HL-60 (cell line): ENCODE results near the gene TELO2.

Experiments used
- DNase-seq, 2 experiments: peaks; one replicate each; pipeline ENCODE4 v3.0.0-alpha.2; 2010 to 2020; ENCODE audit warnings: low read depth in 1 of 2, low spot score in 1 of 2
- H3K27ac ChIP-seq: fragments of 250-450 bp; sonication (Bioruptor Pico); replicated peaks from 2 replicates; pipeline ENCODE4 v1.5.1; 2020; ENCODE audit warnings: mild to moderate bottlenecking, moderate library complexity
- H3K27me3 ChIP-seq: fragments of 250-450 bp; sonication (Bioruptor Pico); 2 replicates; pipeline ENCODE4 v1.5.1; 2021; ENCODE audit warnings: mild to moderate bottlenecking, moderate library complexity; ENCODE audit not compliant: insufficient read depth, poor library complexity, severe bottlenecking
- H3K4me3 ChIP-seq: replicated peaks from 2 replicates; pipeline ENCODE4 v1.5.1; 2011; ENCODE audit warnings: mild to moderate bottlenecking, control low read depth, low read length; ENCODE audit not compliant: insufficient read depth
- GABPA ChIP-seq: IDR thresholded peaks from 2 replicates; pipeline ENCODE4 v1.6.1; 2012; ENCODE audit warnings: low read depth
- POLR2AphosphoS5 ChIP-seq: IDR thresholded peaks from 2 replicates; pipeline ENCODE4 v1.6.1; 2012; ENCODE audit warnings: low read depth
- SPI1 ChIP-seq: IDR thresholded peaks from 2 replicates; pipeline ENCODE4 v1.6.1; 2012; ENCODE audit warnings: low read depth, mild to moderate bottlenecking, borderline replicate concordance
- TF ChIP-seq, protein P1 (sequence below): IDR thresholded peaks from one replicate; pipeline ENCODE4 v1.5.1; 2011; ENCODE audit warnings: low read length, control low read depth, inconsistent platforms; ENCODE audit not compliant: insufficient read depth
- TF ChIP-seq, protein P2 (sequence below): IDR thresholded peaks from 2 replicates; pipeline ENCODE4 v1.6.1; 2012; ENCODE audit warnings: low read depth; ENCODE audit not compliant: insufficient replicate concordance

TELO2 gene

DNA sequence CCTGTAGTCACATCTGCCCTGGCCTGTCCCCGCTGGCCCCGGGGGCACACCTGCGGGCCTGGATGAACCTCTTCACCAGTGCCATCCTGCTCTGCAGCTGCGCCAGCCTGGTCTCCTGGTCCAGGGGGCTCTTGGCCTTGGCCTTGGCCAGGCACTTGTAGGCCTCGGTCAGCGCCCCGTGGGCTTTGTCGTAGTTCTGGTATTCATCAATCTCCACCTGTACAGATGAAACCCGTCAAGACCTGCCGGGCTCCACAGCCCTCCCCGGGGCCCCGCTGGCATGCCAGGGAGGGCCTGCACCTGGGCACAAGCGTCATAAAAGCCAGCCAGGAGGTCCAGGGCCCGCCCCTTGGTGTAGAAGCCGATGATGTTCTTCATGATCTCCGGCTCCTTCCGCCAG lies 26.7 kb downstream of the TELO2 start:
- Histone ChIP-seq H3K4me3 (no peak overlapping the region), H3K27ac (no peak overlapping the region), H3K27me3 (no peaks in the 10 kb centered on the region)
- DNase-seq, result no peak
- TF ChIP-seq SPI1 (no peak), GABPA (no peak), POLR2AphosphoS5 (no peak)
- TF ChIP-seq, protein P1, sequence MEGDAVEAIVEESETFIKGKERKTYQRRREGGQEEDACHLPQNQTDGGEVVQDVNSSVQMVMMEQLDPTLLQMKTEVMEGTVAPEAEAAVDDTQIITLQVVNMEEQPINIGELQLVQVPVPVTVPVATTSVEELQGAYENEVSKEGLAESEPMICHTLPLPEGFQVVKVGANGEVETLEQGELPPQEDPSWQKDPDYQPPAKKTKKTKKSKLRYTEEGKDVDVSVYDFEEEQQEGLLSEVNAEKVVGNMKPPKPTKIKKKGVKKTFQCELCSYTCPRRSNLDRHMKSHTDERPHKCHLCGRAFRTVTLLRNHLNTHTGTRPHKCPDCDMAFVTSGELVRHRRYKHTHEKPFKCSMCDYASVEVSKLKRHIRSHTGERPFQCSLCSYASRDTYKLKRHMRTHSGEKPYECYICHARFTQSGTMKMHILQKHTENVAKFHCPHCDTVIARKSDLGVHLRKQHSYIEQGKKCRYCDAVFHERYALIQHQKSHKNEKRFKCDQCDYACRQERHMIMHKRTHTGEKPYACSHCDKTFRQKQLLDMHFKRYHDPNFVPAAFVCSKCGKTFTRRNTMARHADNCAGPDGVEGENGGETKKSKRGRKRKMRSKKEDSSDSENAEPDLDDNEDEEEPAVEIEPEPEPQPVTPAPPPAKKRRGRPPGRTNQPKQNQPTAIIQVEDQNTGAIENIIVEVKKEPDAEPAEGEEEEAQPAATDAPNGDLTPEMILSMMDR, result no peak
- TF ChIP-seq, protein P2, sequence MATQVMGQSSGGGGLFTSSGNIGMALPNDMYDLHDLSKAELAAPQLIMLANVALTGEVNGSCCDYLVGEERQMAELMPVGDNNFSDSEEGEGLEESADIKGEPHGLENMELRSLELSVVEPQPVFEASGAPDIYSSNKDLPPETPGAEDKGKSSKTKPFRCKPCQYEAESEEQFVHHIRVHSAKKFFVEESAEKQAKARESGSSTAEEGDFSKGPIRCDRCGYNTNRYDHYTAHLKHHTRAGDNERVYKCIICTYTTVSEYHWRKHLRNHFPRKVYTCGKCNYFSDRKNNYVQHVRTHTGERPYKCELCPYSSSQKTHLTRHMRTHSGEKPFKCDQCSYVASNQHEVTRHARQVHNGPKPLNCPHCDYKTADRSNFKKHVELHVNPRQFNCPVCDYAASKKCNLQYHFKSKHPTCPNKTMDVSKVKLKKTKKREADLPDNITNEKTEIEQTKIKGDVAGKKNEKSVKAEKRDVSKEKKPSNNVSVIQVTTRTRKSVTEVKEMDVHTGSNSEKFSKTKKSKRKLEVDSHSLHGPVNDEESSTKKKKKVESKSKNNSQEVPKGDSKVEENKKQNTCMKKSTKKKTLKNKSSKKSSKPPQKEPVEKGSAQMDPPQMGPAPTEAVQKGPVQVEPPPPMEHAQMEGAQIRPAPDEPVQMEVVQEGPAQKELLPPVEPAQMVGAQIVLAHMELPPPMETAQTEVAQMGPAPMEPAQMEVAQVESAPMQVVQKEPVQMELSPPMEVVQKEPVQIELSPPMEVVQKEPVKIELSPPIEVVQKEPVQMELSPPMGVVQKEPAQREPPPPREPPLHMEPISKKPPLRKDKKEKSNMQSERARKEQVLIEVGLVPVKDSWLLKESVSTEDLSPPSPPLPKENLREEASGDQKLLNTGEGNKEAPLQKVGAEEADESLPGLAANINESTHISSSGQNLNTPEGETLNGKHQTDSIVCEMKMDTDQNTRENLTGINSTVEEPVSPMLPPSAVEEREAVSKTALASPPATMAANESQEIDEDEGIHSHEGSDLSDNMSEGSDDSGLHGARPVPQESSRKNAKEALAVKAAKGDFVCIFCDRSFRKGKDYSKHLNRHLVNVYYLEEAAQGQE, result no peak

DNA sequence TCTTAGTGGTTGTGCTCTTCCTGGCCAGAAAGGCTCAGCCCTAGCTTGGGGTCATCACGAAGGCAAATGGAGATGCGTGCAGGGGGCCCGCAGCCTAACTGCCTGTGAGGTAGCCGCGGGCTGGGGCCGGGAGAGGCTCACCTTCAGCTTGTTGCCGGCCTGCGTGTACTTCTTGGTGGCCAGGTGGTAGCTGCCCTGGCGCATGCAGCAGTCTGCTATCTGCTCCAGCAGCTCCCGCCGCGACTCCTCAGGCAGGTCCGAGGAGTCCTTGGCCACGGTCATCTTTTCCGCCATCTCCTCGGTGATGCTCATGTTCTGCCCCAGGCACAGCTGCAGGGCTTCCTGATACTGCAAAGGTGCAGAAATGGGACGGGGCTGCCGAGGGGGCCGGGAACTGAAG lies 27.3 kb downstream of the TELO2 start:
- TF ChIP-seq SPI1, result no peak
- TF ChIP-seq, protein P2, result no peak
- TF ChIP-seq, protein P1, result no peak
- TF ChIP-seq POLR2AphosphoS5, result no peak
- TF ChIP-seq GABPA, result no peak
- Histone ChIP-seq H3K27me3 (no peaks in the 10 kb centered on the region), H3K27ac (no peak overlapping the region), H3K4me3 (no peak overlapping the region)
- no peak for DNase-seq

DNA sequence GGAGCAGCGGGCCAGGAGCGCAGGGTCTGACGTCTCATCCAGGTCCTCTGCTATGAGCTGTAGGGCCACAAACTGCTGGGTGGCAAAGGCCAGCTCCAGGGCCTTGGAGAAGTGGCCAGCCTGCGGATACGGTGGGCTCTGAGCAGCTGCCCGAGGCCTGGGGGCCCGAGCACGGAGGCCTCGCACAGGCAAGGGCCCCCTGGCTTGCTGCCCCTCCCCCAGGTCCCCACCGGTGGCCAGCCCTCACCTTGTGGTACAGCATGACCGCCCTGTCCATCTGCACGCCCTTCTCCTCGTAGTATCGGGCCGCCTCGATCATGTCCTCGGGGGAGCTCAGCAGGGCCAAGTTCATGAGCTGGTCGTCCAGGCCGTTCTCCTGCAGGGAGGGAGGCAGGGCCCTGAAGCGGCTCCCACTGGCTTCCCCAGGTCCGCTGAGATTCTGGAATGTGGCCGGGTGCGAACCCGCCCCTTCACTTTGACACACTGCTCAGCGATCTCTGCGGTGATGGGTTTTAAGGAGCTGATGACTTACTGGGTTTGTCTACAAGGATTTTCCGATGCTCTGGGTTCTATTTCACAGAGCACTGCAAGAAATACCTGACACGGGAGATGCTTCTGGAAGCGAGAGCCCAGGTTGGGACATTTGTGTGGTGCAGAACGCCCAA lies 30.6 kb downstream of the TELO2 start:
- Histone ChIP-seq H3K4me3 (no peak overlapping the region), H3K27me3 (no peaks in the 10 kb centered on the region), H3K27ac (no peak overlapping the region)
- no peak for DNase-seq
- TF ChIP-seq SPI1 (no peak), GABPA (no peak), POLR2AphosphoS5 (no peak)
- TF ChIP-seq, protein P1, result no peak
- TF ChIP-seq, protein P2, result no peak
